Neural crest cell (in vitro differentiated cells): Measurements from ENCODE around the gene TIGD6. TPM values are rescaled to one million over a fixed set of nuclear protein-coding genes. Genes with fewer than 3 reads are reported as not detected.
"Not testable (repeated sequence)": the region's sequence is repeated elsewhere in the genome, so short reads cannot be mapped to it uniquely, and the experiment has no call there.

ENCODE experiments used
- DNase-seq: peaks from one replicate; pipeline ENCODE4 v3.0.0; 2021; ENCODE audit warnings: low read depth, mixed read lengths, low spot score
- H3K27ac Mint-ChIP-seq: one replicate; pipeline ENCODE4 v1.8.0; 2021; ENCODE audit warnings: mild to moderate bottlenecking, mixed read lengths; ENCODE audit not compliant: unreplicated experiment
- H3K27me3 Mint-ChIP-seq: 2 replicates; pipeline ENCODE4 v1.8.0; 2021; ENCODE audit warnings: low read depth, mild to moderate bottlenecking, mixed read lengths
- H3K36me3 Mint-ChIP-seq: 2 replicates; pipeline ENCODE4 v1.8.0; 2021; ENCODE audit warnings: low read depth, mild to moderate bottlenecking, mixed read lengths
- H3K4me1 Mint-ChIP-seq: 2 replicates; pipeline ENCODE4 v1.8.0; 2021; ENCODE audit warnings: mixed read lengths
- H3K4me3 Mint-ChIP-seq: one replicate; pipeline ENCODE4 v1.8.0; 2021; ENCODE audit warnings: mild to moderate bottlenecking, mixed read lengths
- H3K9me3 Mint-ChIP-seq: 2 replicates; pipeline ENCODE4 v1.8.0; 2021; ENCODE audit warnings: mixed read lengths
- total RNA-seq: library from RNA; stranded (reverse); gene quantifications from 2 replicates; pipeline ENCODE4 v1.2.1, GENCODE V29; 2021
- TF ChIP-seq, protein P1 (sequence below): fragments of 200-600 bp; sonication (generic); conservative IDR thresholded peaks from 2 replicates; pipeline ENCODE4 v1.5.0; 2021; ENCODE audit warnings: antibody characterized with exemption, mild to moderate bottlenecking

The TIGD6 gene
- total RNA-seq, 1 donor from 2014 or later, result 5.9 TPM

DNA sequence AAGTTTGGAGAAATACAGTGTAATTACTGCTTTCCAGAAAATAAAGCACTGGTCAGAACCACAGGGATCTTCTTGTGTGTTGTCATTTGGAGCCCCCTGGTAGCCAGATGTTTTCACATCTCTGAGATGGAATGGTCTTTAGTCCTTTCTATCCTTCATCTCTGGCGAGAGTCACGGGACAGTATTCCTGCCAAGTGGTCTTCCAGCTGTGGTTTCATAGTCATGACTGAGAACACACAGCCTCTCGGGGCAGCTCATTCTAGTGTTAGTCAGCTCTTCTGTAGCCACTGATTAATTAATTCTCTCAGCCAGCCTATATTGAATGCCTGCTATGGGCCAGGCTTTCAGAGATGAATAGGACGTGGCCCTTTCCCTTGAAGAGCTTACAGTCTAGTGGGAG is 34.2 kb upstream of the TIGD6 start:
- TF ChIP-seq, protein P1, sequence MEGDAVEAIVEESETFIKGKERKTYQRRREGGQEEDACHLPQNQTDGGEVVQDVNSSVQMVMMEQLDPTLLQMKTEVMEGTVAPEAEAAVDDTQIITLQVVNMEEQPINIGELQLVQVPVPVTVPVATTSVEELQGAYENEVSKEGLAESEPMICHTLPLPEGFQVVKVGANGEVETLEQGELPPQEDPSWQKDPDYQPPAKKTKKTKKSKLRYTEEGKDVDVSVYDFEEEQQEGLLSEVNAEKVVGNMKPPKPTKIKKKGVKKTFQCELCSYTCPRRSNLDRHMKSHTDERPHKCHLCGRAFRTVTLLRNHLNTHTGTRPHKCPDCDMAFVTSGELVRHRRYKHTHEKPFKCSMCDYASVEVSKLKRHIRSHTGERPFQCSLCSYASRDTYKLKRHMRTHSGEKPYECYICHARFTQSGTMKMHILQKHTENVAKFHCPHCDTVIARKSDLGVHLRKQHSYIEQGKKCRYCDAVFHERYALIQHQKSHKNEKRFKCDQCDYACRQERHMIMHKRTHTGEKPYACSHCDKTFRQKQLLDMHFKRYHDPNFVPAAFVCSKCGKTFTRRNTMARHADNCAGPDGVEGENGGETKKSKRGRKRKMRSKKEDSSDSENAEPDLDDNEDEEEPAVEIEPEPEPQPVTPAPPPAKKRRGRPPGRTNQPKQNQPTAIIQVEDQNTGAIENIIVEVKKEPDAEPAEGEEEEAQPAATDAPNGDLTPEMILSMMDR, result no peak
- peaks cover 8% of the 10 kb centered on the region for H3K36me3 Mint-ChIP-seq
- no peak overlapping the region for H3K27ac Mint-ChIP-seq
- H3K27me3 Mint-ChIP-seq, result no peaks in the 10 kb centered on the region
- H3K4me1 Mint-ChIP-seq, result no peaks in the 10 kb centered on the region
- no peak for DNase-seq
- H3K9me3 Mint-ChIP-seq, result no peaks in the 10 kb centered on the region
- no peak overlapping the region for H3K4me3 Mint-ChIP-seq

DNA sequence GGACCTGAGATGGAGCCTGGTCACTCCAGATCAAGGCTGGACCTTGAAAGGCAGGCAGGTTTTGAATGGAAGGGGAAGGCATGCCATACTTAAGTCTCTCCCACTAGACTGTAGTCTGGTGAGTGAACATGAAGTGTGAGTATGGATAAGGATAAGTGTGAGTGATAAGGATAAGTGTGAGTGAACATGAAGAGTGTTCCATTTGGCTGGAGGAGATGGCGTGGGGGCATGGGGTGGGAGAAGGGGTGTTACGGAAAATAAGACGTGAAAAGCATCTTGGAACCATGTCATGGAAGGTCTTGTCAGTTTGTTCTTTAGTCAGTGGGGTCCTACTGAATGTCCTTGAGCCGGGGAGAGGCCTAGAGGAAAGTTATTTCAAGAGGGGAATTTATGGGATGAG is 32.9 kb upstream of the TIGD6 start:
- H3K4me3 Mint-ChIP-seq, result no peak overlapping the region
- no peaks in the 10 kb centered on the region for H3K27me3 Mint-ChIP-seq
- no peak overlapping the region for H3K27ac Mint-ChIP-seq
- H3K36me3 Mint-ChIP-seq, result peaks cover 8% of the 10 kb centered on the region
- DNase-seq, result no peak
- H3K4me1 Mint-ChIP-seq, result no peaks in the 10 kb centered on the region
- H3K9me3 Mint-ChIP-seq, result no peaks in the 10 kb centered on the region
- TF ChIP-seq, protein P1, result no peak

DNA sequence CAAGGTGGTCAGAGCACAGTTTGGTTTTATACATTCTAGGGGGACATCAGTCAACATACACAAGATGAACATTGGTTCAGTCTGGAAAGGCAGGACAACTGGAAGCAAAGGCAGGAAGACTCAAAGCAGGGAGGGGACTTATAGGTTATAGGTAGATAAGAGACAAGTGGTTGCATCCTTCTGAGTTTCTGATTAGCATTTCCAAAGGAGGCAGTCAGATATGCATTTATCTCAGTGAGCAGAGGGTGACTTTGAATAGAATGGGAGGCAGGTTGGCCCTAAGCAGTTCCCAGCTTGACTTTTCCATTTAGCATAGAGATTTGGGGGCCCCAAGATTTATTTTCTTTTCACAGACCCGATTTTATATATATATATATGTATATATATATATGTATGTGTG is 27.6 kb upstream of the TIGD6 start:
- not testable (repeated sequence) for H3K27ac Mint-ChIP-seq, H3K4me1 Mint-ChIP-seq, DNase-seq, H3K27me3 Mint-ChIP-seq, H3K9me3 Mint-ChIP-seq, H3K36me3 Mint-ChIP-seq, H3K4me3 Mint-ChIP-seq

DNA sequence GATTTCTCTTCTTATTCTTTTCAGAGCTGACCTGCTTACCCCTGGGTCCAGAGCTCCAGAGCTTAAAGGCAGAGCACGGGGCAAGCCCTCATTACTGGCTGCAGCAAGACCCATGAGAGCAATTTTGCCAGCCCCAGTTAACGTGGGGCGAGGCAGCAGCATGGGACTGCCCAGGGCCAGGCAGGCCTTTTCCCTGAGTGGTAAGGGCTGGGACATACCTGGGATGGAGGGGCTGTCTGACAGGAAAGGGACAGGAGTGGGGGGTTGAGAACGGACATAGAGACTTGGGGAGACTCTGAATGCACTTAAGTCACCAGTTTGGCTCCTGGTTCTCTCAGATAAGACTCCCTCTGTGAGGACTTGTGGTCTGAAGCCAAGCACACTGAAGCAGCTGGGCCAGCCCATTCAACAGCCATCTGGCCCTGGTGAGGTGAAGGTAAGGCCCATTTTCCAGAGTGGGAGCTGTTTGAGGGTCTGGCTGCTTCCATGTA is 26.3 kb upstream of the TIGD6 start:
- no peaks in the 10 kb centered on the region for H3K9me3 Mint-ChIP-seq
- no peak overlapping the region for H3K27ac Mint-ChIP-seq
- peaks cover 6% of the 10 kb centered on the region for H3K36me3 Mint-ChIP-seq
- no peak overlapping the region for H3K4me3 Mint-ChIP-seq
- peaks cover 9% of the 10 kb centered on the region for H3K4me1 Mint-ChIP-seq
- no peak for DNase-seq
- TF ChIP-seq, protein P1, result no peak
- no peaks in the 10 kb centered on the region for H3K27me3 Mint-ChIP-seq

DNA sequence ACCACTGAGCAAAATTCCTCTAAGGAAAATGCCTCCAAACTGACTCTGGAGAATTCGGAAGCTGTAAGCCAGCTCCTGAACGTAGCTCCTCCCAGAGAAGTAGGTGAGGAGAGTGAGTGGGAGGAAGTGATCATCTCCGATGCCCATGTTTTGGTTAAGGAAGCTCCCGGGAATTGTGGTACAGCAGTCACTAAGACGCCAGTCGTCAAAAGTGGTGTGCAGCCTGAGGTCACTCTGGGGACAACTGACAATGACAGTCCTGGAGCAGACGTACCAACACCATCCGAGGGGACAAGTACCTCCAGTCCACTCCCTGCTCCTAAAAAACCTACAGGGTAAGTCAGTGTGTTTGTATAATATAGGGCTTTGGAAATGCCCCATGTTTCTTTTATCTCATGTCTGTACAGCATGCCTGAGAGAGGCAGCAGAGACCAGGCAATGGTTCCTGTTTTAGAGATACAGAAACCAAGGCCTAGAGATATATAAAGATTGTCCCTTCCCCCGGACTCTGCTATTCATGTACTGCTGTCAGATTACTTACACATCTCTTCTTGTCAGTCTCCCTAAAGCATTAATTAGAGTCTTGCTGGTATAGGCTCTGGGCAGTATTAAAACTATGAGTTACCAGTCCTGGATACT is 24.0 kb upstream of the TIGD6 start:
- DNase-seq, result no peak
- no peaks in the 10 kb centered on the region for H3K27me3 Mint-ChIP-seq

DNA sequence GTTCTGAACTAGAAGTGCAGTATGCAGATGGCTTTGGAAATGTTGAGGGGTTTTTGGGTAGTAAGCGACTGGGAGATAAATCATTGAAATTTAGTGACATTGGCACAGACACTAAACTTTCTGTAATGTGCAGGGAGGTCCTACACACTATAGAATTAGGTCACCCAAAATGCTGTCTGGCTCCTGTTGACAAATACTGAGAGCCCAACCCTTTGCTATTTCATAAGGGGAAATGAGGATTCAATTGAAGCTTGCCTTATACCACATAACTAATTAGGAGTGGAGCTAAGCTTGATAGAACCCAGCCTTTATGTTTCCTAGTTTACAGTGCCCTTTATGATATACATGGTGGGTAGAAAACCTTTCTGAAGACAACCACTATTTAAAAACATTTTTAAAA is 22.7 kb upstream of the TIGD6 start:
- no peak overlapping the region for H3K27ac Mint-ChIP-seq
- H3K4me3 Mint-ChIP-seq, result no peak overlapping the region
- H3K36me3 Mint-ChIP-seq, result peaks cover 7% of the 10 kb centered on the region
- no peaks in the 10 kb centered on the region for H3K9me3 Mint-ChIP-seq
- TF ChIP-seq, protein P1, result no peak
- no peak for DNase-seq
- peaks cover 13% of the 10 kb centered on the region for H3K4me1 Mint-ChIP-seq
- no peaks in the 10 kb centered on the region for H3K27me3 Mint-ChIP-seq

More for the DNA sequence above, 24.0 kb upstream of the TIGD6 start:
- H3K4me3 Mint-ChIP-seq, result no peak overlapping the region
- peaks cover 5% of the 10 kb centered on the region for H3K36me3 Mint-ChIP-seq
- TF ChIP-seq, protein P1, result no peak
- H3K4me1 Mint-ChIP-seq, result peaks cover 13% of the 10 kb centered on the region
- H3K9me3 Mint-ChIP-seq, result no peaks in the 10 kb centered on the region
- no peak overlapping the region for H3K27ac Mint-ChIP-seq
